ENCODE results near the gene CENPH. TPM values are rescaled to one million over a fixed set of nuclear protein-coding genes. Genes with fewer than 3 reads are reported as not detected.
A peak's percentile ranks its signal among the peaks of the same experiment; 100 is the strongest.

CENPH gene
- total RNA-seq, 1 donor from 2014 or later = 5.3 TPM

DNA sequence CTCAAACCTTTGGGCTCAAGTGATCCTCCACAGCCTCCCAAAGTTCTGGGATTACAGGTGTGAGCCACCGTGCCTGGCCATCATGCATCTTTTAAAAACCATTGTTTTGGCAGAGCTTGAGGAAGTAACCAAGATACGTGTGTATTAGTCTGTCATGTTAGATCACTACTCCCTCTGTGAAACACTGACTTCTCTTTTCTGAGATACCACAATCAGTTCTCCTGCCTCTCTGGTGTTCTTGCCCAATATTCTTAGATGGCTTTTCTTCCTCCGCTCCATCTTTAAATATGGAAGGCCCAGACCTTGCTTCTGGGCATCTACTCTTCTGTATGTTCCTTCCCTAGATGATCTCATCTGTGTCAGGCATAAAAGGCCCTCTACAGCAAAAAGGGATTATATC is 36.7 kb upstream of the CENPH start:
- Mint-ChIP-seq H3K4me3 (ENCODE audit: unreplicated experiment) (no peak overlapping the region), H3K27ac (ENCODE audit: unreplicated experiment) (no peak overlapping the region), H3K9me3 (ENCODE audit: unreplicated experiment) (no peaks in the 10 kb centered on the region), H3K4me1 (ENCODE audit: unreplicated experiment) (no peaks in the 10 kb centered on the region), H3K27me3 (ENCODE audit: unreplicated experiment) (no peaks in the 10 kb centered on the region), H3K36me3 (ENCODE audit: unreplicated experiment) (no peaks in the 10 kb centered on the region)
- TF ChIP-seq, protein P1, sequence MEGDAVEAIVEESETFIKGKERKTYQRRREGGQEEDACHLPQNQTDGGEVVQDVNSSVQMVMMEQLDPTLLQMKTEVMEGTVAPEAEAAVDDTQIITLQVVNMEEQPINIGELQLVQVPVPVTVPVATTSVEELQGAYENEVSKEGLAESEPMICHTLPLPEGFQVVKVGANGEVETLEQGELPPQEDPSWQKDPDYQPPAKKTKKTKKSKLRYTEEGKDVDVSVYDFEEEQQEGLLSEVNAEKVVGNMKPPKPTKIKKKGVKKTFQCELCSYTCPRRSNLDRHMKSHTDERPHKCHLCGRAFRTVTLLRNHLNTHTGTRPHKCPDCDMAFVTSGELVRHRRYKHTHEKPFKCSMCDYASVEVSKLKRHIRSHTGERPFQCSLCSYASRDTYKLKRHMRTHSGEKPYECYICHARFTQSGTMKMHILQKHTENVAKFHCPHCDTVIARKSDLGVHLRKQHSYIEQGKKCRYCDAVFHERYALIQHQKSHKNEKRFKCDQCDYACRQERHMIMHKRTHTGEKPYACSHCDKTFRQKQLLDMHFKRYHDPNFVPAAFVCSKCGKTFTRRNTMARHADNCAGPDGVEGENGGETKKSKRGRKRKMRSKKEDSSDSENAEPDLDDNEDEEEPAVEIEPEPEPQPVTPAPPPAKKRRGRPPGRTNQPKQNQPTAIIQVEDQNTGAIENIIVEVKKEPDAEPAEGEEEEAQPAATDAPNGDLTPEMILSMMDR (IDR thresholded peaks at IDR 0.05) = no peak
- peak; percentile 3 for DNase-seq (ENCODE audit: extremely low spot score, unreplicated experiment)

DNA sequence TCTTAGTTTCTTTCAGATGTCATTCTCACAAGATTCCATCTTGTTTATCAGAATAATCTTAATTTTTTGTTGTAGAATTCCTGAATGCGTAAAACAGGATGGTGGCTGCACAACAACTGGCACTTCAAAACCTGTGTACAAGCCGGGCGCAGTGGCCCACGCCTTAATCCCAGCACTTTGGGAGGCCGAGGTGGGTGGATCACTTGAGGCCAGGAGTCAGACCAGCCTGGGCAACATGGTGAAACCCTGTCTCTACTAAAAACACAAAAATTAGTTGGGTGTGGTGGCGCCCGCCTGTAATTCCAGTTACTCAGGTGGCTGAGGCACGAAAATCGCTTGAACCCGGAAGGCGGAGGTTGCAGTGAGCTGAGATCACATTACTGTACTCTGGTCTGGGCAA is 32.9 kb upstream of the CENPH start:
- Mint-ChIP-seq H3K27me3 (ENCODE audit: unreplicated experiment) (no peaks in the 10 kb centered on the region), H3K4me3 (ENCODE audit: unreplicated experiment) (no peak overlapping the region), H3K27ac (ENCODE audit: unreplicated experiment) (no peak overlapping the region), H3K4me1 (ENCODE audit: unreplicated experiment) (no peaks in the 10 kb centered on the region), H3K36me3 (ENCODE audit: unreplicated experiment) (no peaks in the 10 kb centered on the region), H3K9me3 (ENCODE audit: unreplicated experiment) (no peaks in the 10 kb centered on the region)
- no peak for DNase-seq (ENCODE audit: extremely low spot score, unreplicated experiment)
- TF ChIP-seq, protein P1 (IDR thresholded peaks at IDR 0.05) = no peak

DNA sequence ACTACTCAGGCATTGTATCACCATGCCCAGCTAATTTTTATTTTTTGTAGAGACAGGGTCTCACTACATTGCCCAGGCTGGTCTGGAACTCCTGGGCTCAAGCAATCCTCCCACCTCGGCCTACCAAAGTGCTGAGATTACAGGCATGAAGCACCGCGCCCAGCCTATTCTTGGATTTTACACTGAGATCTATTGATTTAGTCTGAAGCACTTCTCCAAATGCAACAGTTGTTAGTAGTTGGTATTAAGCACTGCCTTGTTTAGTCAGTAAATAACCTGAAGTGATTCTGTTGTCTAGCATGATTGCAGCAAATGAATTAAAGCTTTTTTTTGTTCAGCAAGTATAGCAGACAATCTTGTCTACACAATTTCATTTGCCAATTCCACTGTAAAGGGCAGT is 31.3 kb upstream of the CENPH start:
- TF ChIP-seq, protein P1 (IDR thresholded peaks at IDR 0.05) = no peak
- Mint-ChIP-seq H3K27ac (ENCODE audit: unreplicated experiment) (no peak overlapping the region), H3K4me3 (ENCODE audit: unreplicated experiment) (no peak overlapping the region), H3K4me1 (ENCODE audit: unreplicated experiment) (no peaks in the 10 kb centered on the region), H3K9me3 (ENCODE audit: unreplicated experiment) (no peaks in the 10 kb centered on the region), H3K27me3 (ENCODE audit: unreplicated experiment) (no peaks in the 10 kb centered on the region), H3K36me3 (ENCODE audit: unreplicated experiment) (no peaks in the 10 kb centered on the region)
- no peak for DNase-seq (ENCODE audit: extremely low spot score, unreplicated experiment)

DNA sequence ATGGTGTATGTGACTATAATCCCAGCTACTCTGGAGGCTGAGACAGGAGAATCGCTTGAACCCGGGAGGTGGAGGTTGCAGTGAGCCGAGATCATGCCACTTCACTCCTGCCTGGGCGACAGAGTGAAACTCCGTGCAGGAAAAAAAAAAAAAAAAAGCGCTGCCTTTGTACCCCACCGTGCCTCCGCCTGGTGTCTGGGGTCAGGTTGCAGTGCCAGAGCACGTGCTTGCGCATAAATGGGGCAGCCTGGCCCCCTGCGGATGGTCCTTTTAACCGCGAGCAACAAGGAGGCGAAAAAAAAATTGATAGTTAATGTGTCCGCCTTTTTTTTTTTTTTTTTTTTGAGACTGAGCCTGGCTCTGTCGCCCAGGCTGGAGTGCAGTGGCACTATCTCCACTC is 28.7 kb upstream of the CENPH start:
- no peaks in the 10 kb centered on the region for H3K9me3 Mint-ChIP-seq (ENCODE audit: unreplicated experiment)
- TF ChIP-seq, protein P1 (IDR thresholded peaks at IDR 0.05) = no peak
- H3K27me3 Mint-ChIP-seq (ENCODE audit: unreplicated experiment) = no peaks in the 10 kb centered on the region
- H3K27ac Mint-ChIP-seq (ENCODE audit: unreplicated experiment) = no peak overlapping the region
- DNase-seq (ENCODE audit: extremely low spot score, unreplicated experiment) = no peak
- H3K4me1 Mint-ChIP-seq (ENCODE audit: unreplicated experiment) = no peaks in the 10 kb centered on the region
- no peaks in the 10 kb centered on the region for H3K36me3 Mint-ChIP-seq (ENCODE audit: unreplicated experiment)
- no peak overlapping the region for H3K4me3 Mint-ChIP-seq (ENCODE audit: unreplicated experiment)

DNA sequence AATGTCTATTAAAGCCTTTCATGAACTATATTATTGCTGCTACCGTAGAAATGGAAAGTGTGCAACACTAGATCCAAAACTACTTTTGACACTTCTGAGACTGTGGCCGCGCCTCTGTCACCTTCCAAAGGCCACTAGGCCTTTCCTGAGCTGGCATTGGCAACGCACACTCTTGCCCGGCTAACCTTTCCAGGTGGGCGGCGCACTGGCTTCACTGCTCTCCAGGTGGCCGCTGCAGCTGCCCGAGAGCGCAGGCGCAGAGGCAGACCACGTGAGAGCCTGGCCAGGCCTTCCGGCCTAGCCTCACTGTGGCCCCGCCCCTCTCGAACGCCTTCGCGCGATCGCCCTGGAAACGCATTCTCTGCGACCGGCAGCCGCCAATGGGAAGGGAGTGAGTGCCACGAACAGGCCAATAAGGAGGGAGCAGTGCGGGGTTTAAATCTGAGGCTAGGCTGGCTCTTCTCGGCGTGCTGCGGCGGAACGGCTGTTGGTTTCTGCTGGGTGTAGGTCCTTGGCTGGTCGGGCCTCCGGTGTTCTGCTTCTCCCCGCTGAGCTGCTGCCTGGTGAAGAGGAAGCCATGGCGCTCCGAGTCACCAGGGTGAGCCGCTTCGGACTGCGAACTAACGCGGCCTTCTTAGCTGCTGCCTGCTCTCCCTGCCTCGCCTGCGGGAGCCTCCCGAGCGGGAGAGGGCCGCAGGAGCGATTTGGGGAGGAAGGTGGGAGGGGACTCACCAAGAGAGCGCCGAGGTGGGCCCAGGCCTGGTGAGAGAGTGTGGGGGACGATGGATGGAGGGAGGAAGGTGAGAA is 22.5 kb upstream of the CENPH start, which contains the start of gene CCNB1:
Gene CCNB1 (plus strand): TSS at position 465 of the 807 bp plus-strand sequence. CDS start 113 bp downstream, at position 578.
- H3K36me3 Mint-ChIP-seq (ENCODE audit: unreplicated experiment) = peaks cover 3% of the 10 kb centered on the region
- peak within 1 kb of the TSS; percentile 93 for H3K27ac Mint-ChIP-seq (ENCODE audit: unreplicated experiment)
- peak within 1 kb of the TSS; percentile 95 for H3K4me3 Mint-ChIP-seq (ENCODE audit: unreplicated experiment)
- DNase-seq (ENCODE audit: extremely low spot score, unreplicated experiment) = peak; percentile 99
- peaks cover 28% of the 10 kb centered on the region for H3K4me1 Mint-ChIP-seq (ENCODE audit: unreplicated experiment)
- H3K9me3 Mint-ChIP-seq (ENCODE audit: unreplicated experiment) = no peaks in the 10 kb centered on the region
- H3K27me3 Mint-ChIP-seq (ENCODE audit: unreplicated experiment) = no peaks in the 10 kb centered on the region
- TF ChIP-seq, protein P1 (IDR thresholded peaks at IDR 0.05) = no peak
